Cardiac fibroblast (primary cell): Measurements from ENCODE around the gene ZNF783.
"Not testable (repeated sequence)": the region's sequence is repeated elsewhere in the genome, so short reads cannot be mapped to it uniquely, and the experiment has no call there.

Experiments used
- DNase-seq, 2 donors: peaks; one replicate each; pipeline versions ENCODE4 v3.0.0 to v3.0.0-alpha.2; 2010; ENCODE audit warnings: low read depth in 2 of 2
- H3K4me3 ChIP-seq, 2 donors: replicated peaks in 1 of 2; 1 replicate in 1 of 2; 2 replicates in 1 of 2; pipeline ENCODE4 v1.5.1; 2011; ENCODE audit warnings: low read depth in 2 of 2, low read length in 2 of 2, mild to moderate bottlenecking in 2 of 2, moderate library complexity in 1 of 2
- TF ChIP-seq, protein P1 (sequence below): IDR thresholded peaks from one replicate; pipeline ENCODE4 v1.5.1; 2011; ENCODE audit warnings: low read depth, mild to moderate bottlenecking, low read length, inconsistent platforms

ZNF783 gene

DNA sequence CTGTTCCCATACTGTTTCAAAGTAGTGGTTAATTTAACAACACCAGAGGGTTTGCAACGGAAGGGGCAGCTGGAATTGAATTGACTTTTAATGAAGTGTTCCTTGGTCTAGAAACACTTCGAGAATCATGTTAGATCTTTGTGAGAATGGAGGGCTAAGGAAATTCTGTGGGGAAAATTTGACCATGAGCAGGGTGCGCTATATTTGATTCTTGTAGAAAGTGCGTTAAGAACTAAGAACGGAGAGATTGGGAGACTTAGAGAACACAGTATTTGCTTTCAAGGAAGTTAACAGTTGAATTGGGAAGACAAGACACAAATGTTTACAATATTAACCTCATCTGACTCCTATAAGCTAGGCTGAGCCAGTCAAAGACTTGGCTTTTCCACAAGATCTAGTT is 21.4 kb upstream of the ZNF783 start:
- H3K4me3 ChIP-seq = peak overlapping the region; percentile 89 to 96
- DNase-seq = no peak
- TF ChIP-seq, protein P1, sequence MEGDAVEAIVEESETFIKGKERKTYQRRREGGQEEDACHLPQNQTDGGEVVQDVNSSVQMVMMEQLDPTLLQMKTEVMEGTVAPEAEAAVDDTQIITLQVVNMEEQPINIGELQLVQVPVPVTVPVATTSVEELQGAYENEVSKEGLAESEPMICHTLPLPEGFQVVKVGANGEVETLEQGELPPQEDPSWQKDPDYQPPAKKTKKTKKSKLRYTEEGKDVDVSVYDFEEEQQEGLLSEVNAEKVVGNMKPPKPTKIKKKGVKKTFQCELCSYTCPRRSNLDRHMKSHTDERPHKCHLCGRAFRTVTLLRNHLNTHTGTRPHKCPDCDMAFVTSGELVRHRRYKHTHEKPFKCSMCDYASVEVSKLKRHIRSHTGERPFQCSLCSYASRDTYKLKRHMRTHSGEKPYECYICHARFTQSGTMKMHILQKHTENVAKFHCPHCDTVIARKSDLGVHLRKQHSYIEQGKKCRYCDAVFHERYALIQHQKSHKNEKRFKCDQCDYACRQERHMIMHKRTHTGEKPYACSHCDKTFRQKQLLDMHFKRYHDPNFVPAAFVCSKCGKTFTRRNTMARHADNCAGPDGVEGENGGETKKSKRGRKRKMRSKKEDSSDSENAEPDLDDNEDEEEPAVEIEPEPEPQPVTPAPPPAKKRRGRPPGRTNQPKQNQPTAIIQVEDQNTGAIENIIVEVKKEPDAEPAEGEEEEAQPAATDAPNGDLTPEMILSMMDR = no peak

DNA sequence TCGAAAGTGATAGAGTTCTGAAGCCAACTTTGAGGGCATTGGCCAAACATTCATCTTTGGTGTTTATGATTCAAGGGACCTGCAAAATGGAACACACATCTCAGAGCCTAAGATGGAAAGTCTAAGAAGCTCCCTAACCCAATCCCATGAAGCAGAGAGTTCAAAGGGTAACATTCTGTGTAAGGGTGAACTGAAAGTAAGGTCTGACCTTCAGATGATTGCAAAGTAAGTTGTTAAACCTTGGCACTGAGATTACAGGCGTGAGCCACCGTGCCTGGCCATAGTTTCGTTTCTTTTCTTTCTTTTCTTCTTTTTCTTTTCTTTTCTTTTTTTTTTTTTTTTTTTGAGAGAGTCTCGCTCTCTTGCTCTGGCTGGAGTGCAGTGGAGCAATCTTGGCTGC is 20.3 kb upstream of the ZNF783 start:
- TF ChIP-seq, protein P1 = no peak
- H3K4me3 ChIP-seq = no peak overlapping the region
- DNase-seq = no peak

DNA sequence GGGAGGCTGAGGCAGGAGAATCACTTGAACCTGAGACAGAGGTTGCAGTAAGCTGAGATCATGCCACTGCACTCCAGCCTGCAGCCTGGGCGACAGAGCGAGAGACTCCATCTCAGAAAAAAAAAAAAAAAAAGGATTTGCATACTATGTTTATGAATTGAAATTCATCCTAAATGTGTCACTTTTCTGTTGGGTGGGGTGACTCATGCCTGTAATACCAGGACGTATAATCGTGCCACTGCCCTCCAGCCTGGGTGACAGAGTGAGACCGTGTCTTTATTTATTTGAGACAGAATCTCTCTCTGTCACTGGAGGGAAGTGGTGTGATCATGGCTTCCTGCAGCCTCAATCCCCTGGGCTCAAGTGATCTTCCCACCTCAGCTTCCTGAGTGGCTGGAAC is 16.8 kb upstream of the ZNF783 start:
- peak in 1 of 2 donors; percentile 25 for DNase-seq
- TF ChIP-seq, protein P1 = no peak
- no peak overlapping the region for H3K4me3 ChIP-seq

- no peak for DNase-seq
- no peak overlapping the region for H3K4me3 ChIP-seq
- TF ChIP-seq, protein P1 = no peak
Observed at GRCh38 chr7:149245744-149246143, 16.3 kb upstream of the ZNF783 start.

- TF ChIP-seq, protein P1 = no peak
- DNase-seq = no peak
- no peak overlapping the region for H3K4me3 ChIP-seq
Observed at GRCh38 chr7:149248777-149249176, 13.2 kb upstream of the ZNF783 start.

- DNase-seq, H3K4me3 ChIP-seq: not testable (repeated sequence)
Observed at GRCh38 chr7:149250151-149250550, 11.8 kb upstream of the ZNF783 start.

- DNase-seq, H3K4me3 ChIP-seq: not testable (repeated sequence)
Observed at GRCh38 chr7:149251518-149251917, 10.5 kb upstream of the ZNF783 start.

DNA sequence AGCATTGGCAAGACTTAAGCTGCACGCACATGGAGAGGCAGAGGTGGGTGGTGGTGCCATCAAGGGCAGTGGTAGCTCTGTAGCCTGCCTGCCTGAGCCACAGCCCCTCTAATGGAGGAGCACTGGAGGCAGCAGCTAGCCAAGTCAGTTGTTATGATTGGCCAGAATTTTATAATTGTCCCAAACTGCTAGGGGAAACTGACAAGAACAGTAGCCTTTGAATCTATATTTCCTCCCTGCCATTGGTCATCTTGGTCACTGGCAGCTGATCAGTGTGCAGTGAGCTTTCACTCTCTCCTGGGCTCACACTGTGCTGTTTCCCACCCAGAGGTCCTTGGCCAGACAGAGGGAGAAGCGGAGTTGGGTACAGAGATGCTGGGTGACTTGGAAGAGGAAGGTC is 9.6 kb upstream of the ZNF783 start:
- H3K4me3 ChIP-seq = no peak overlapping the region
- TF ChIP-seq, protein P1 = no peak

More for the DNA sequence above, 9.6 kb upstream of the ZNF783 start:
- no peak for DNase-seq
